Activated CD4-positive, alpha-beta T cell treated with anti-CD3 and anti-CD28 coated beads, Interleukin-2, Interleukin-6, amounts not matched to agents 100 ng/mL and 50 ng/mL, durations not matched to agents 16 hours and 8 hours (primary cell): Measurements from ENCODE around the gene PLEKHM3.
A peak's percentile ranks its signal among the peaks of the same experiment; 100 is the strongest.

ENCODE experiments used
- DNase-seq: peaks from one replicate; pipeline ENCODE4 v3.0.0-alpha.2; 2020

PLEKHM3 gene

DNA sequence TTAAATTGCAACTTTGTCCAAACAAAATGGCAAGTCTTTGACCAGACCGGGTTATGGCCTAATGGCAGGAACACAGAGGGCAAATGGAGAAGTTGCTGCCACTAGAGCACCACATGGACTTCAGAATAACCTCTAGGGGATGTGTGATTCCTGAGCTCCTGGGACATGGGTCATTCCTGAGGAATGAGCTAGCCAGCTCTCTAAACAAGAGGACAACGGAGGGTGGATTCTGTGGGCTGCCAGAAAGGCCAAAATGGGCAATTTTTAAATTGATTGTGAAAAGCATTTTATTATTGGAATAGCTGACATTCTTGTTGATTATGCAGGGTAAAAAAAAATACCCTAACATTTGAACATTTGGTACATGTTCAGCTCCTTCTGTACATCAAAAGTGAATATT lies 145.8 kb downstream of the PLEKHM3 start:
- no peak for DNase-seq

DNA sequence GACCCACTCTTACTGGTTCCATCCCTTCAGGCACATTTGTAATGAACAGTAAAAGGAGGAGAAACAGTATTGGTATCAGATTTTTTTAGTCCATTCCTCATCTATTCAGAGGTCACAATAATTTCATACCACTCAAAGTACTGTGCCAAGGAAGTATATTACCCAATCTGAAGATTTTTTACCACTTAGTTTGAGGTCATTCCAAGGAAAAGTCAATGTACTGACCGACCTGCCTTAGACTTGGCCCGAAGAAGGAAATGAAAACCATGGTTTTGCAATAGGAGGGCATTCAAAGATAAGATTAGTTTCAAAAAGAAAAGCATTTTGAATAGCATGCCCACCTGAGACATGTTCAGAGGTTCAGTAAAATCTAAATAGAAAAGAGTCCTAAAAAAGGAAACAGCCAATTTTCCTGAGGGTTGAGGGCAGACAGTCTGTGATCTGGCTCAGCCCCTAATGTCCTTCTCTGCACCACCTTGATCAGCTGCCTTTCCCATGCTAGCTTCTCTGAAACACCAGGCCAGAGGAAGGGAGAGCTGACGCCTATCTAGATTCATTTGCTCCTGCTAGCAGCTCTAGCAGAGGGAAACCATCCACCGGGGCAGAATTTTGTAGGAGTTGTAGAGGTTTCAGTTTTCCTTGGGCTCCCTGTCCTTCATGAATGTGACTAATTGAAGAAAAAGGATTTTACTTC lies 148.3 kb downstream of the PLEKHM3 start:
- no peak for DNase-seq

- no peak for DNase-seq
Measured at GRCh38 chr2:207875473-207876212, 149.7 kb downstream of the PLEKHM3 start.

- DNase-seq, result no peak
Measured at GRCh38 chr2:207873794-207874193, 151.5 kb downstream of the PLEKHM3 start.

GRCh38 chr2:207871911-207872310 lies 153.4 kb downstream of the PLEKHM3 start:
- DNase-seq, result no peak

GRCh38 chr2:207871506-207871905 lies 153.8 kb downstream of the PLEKHM3 start:
- DNase-seq, result no peak

DNA sequence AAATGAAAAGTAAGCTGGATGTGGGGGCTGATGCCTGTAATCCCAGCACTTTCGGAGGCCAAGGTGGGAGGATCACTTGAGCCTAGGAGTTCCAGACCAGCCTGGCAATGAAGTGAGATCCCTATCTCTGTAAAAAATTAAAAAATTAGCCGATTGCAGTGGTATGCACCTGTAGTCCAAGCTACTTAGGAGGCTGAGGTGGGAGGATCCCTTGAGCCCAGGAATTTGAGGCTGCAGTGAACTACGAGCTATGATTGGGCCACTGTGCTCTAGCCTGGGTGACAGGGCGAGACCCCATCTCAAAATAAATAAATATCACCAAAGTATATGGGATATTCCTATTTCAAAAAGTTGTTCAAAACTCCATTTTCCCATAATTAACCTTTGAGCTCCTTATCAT lies 154.5 kb downstream of the PLEKHM3 start:
- no peak for DNase-seq

- DNase-seq, result peak; percentile 28
Measured at GRCh38 chr2:207869784-207870778, 155.2 kb downstream of the PLEKHM3 start.

DNA sequence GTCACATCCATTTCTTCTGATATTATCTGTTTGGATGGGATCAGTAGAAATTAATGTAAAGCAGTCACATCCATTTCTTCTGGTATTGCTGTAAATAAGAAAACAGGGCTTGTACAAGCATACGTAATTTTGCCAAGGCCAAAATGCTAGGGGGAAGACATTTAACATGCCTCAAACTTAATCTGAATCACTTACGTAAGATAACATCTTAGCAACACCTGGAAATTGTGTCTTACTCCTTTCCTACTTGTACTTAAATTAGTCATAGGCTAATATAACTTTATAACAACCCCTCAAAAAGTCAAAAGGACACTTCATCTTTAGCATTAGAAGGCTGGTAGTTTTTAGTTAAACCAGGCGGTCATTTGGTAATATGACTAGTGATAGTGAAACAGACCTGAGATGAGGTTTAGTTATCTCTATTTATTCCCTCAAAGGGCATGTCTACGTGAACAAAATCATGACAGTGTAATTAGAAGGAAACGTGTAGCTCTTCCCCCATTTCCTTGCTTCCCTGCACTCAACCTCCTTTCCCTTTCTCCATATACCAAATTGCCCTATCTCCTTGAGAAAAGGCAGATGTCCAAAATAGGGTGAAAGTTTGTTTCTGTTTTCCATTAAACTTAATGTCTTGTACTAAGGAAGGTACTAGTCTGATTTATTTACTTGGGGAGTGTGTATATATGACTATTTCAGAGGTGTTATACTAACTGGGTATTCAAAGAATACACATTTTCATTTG lies 156.3 kb downstream of the PLEKHM3 start:
- no peak for DNase-seq

- DNase-seq, result no peak
Measured at GRCh38 chr2:207867905-207868304, 157.4 kb downstream of the PLEKHM3 start.

DNA sequence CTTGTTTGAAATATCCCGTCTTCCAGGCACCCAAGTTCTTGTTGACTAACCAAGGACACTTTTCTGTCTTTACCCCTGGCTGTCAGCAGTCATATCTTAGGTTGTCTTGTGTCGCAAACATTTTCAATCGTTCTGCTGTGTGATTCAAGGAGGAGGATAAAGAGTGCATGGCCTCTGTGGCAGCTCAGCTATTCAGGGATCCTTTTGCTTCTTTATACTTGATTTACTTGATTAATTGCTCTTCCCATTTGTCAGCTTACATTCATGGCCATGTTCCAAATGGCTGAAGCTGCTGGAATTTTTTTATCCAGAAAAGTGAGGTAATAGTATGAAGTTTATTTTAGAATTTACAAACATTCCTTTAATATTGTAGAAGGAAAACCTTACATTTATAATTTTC lies 158.3 kb downstream of the PLEKHM3 start:
- no peak for DNase-seq

- no peak for DNase-seq
Measured at GRCh38 chr2:207865210-207865609, 160.1 kb downstream of the PLEKHM3 start.

DNA sequence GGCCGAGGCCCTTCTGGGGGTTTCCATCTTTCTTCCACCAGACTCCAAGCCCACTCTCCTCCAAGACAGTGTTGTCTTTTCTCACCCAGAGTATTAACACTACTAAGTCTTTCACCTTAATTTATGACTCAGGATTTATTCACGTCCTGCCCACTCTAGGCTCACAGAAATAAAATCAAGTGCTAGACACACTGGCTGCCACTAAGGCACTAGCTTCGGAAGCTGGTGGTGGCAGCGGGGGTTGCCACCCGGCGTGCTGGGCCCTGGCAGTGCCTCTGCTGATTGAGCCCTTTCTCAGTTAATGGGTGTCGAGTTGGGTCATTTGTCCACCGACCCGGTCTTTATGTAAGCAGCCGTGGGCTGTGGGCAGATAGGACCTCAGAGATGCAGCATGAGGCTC lies 162.0 kb downstream of the PLEKHM3 start:
- DNase-seq, result no peak

- no peak for DNase-seq
Measured at GRCh38 chr2:207861789-207862188, 163.5 kb downstream of the PLEKHM3 start.

DNA sequence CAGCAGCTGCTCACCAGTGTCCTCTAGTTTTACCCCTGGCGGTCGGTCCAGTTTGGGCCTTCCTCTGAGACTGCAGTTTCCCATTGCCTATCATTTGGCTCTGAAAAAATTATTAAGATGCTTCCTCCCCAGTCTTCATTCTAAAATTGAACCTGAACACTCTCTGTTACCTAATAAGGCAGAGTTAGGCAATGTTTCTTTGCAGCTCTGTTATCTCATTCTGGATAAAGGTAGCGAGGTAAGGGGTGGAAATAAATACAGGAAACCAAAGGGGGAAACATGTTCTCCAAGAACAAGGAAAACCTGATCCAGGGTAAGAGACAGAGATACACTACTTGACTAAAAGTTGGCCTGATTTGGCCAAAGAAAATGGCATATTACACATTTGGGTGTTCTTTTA lies 164.6 kb downstream of the PLEKHM3 start:
- no peak for DNase-seq

DNA sequence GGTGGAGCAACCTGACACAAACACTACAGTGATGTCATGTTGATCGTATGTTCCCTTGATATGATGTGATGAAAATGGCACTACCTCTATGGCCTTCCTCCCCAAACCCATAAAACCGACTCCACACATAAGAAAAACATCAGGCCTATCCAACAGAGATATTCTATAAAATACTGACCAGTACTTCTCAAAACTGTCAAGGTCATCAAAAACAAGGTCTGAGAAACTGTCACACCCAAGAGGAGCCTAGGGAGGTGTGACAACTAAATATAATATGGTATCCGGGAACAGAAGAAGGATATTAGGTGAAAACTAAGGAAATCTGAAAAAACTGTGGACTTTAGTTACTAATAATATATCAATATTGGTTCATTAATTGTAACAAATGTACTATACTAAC lies 169.7 kb downstream of the PLEKHM3 start:
- no peak for DNase-seq

GRCh38 chr2:207854484-207855440 lies 170.6 kb downstream of the PLEKHM3 start:
- no peak for DNase-seq

DNA sequence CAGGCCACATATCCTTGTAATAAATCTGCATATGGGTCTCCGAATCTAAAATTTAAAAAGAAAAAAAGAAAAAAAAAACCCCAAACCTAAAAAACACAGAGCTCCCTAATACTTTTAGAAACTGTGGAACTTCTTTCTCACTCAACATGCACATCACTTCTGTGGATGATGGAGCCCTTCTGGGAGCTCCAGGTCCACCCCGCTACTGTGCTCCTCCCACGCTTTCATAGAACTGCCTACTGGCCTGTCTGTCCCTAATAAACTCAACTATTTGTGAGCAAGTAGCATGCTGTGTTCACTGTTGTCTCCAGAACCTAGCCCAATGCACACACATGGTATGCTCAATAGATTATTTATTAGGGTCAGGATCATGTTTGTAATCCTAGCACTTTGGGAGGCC lies 172.5 kb downstream of the PLEKHM3 start:
- DNase-seq, result no peak

DNA sequence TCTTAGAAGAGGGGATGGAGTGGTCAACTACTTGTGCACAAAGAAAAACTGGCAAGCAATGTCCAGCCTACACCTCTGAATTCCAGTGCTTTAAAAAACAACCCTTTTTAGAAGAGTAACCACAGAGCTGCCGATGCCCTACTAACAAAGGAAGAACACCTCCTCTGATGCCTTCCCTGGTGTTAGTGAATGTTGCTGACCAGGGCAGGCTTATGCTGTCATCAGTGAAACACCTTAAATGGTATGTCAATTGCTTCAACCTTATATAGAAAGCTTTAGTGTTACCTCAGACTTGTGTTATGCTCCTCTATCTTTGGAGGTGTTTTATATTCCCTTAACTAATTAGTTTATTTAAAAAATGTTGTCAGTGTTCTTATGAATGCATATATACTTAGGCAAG lies 175.9 kb downstream of the PLEKHM3 start:
- no peak for DNase-seq

DNA sequence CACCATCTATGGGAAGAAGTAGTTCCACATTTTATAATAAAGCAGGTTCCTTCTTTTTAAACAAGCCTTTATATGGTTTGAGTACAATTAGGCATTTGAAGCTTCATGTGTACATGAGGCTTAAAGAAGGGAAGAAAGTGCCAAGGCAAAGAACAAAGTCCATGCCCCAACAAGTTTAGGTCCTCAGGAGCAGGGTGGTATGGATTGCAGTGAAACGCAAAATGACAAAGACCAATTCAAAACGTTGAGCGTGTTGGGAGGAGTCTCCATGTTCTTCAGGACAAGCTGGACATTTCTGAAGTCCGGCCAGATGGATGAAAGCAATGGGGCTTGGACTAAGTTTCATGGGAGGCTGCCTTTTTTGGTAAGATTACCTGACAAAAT lies 176.8 kb downstream of the PLEKHM3 start:
- DNase-seq, result no peak

GRCh38 chr2:207847807-207848544 lies 177.4 kb downstream of the PLEKHM3 start:
- no peak for DNase-seq
